ENCODE data around the gene EPM2A.

Gene EPM2A

GRCh38 chr6:145588981-145589380 lies 146.3 kb downstream of the EPM2A start:
- Histone ChIP-seq H3K9me3 (ENCODE audit: control insufficient read depth, low read length) (no peaks in the 10 kb centered on the region), H3K36me3 (ENCODE audit: control insufficient read depth, insufficient read depth, low read length) (no peaks in the 10 kb centered on the region), H3K27me3 (ENCODE audit: control insufficient read depth, insufficient read depth, low read length, poor library complexity, severe bottlenecking) (no peaks in the 10 kb centered on the region), H3K27ac (ENCODE audit: insufficient read depth, low read depth, low read length, poor library complexity, severe bottlenecking) (no peak overlapping the region), H3K4me3 (ENCODE audit: insufficient read depth, low read depth, low read length) (no peak overlapping the region), H3K4me1 (ENCODE audit: control insufficient read depth, insufficient read depth, low read length) (no peaks in the 10 kb centered on the region)
- 94 to 97% methylated on average over 1 of the region's 1 CpG for WGBS, 2 experiments

DNA sequence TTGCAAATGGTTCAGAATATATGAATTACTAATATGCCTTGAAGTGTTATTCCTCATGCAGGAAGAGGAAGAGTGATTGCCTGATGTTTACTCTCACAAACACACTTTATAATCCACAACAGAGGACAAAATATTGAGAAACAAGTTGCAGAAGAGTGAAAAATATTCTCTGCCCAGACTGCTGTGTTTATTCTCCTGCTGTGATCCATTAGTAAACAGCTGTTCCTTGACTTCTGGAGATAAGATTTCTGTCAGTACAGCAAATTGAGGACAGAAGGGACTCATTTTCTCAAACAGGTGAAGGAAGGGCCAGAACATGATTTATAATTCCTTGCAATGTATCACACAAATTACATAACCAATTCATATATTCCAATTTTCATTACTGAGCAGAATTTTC lies 148.0 kb downstream of the EPM2A start:
- no peaks in the 10 kb centered on the region for H3K4me1 ChIP-seq (ENCODE audit: control insufficient read depth, insufficient read depth, low read length)
- H3K27me3 ChIP-seq (ENCODE audit: control insufficient read depth, insufficient read depth, low read length, poor library complexity, severe bottlenecking) = no peaks in the 10 kb centered on the region
- no peak overlapping the region for H3K27ac ChIP-seq (ENCODE audit: insufficient read depth, low read depth, low read length, poor library complexity, severe bottlenecking)
- no peaks in the 10 kb centered on the region for H3K9me3 ChIP-seq (ENCODE audit: control insufficient read depth, low read length)
- H3K4me3 ChIP-seq (ENCODE audit: insufficient read depth, low read depth, low read length) = no peak overlapping the region
- H3K36me3 ChIP-seq (ENCODE audit: control insufficient read depth, insufficient read depth, low read length) = no peaks in the 10 kb centered on the region

DNA sequence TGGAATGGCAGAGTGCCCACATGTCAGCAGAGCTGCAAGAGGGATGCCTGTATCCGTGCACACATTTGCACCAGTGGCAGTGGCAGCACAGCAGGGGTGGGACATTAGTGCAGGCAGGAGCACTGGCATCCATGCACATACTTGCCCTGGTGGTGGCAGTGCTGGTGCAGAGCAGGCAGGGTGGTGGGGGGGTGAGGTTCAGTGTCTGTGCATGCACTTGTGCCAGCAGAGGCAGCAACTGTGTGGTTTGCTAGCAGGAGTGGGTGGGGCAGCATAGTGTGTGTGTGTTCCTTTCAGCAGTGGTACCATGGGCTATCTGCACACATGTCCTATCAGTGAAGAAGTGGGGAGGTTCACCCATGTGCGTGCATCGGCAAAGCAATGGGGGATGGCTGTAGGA lies 151.6 kb downstream of the EPM2A start:
- H3K4me3 ChIP-seq (ENCODE audit: insufficient read depth, low read depth, low read length) = no peak overlapping the region
- H3K4me1 ChIP-seq (ENCODE audit: control insufficient read depth, insufficient read depth, low read length) = no peaks in the 10 kb centered on the region
- no peak overlapping the region for H3K27ac ChIP-seq (ENCODE audit: insufficient read depth, low read depth, low read length, poor library complexity, severe bottlenecking)
- 29 to 32% methylated on average over 3 of the region's 3 CpGs for WGBS, 2 experiments
- no peaks in the 10 kb centered on the region for H3K36me3 ChIP-seq (ENCODE audit: control insufficient read depth, insufficient read depth, low read length)
- H3K27me3 ChIP-seq (ENCODE audit: control insufficient read depth, insufficient read depth, low read length, poor library complexity, severe bottlenecking) = no peaks in the 10 kb centered on the region
- H3K9me3 ChIP-seq (ENCODE audit: control insufficient read depth, low read length) = no peaks in the 10 kb centered on the region
